DMS 273 (cell line): ENCODE measurements around the gene AGXT.

ENCODE experiments used
- DNase-seq: peaks from one replicate; lab custom pipeline; 2025; ENCODE audit not compliant: unreplicated experiment; lab: John Stamatoyannopoulos, UW

AGXT gene

DNA sequence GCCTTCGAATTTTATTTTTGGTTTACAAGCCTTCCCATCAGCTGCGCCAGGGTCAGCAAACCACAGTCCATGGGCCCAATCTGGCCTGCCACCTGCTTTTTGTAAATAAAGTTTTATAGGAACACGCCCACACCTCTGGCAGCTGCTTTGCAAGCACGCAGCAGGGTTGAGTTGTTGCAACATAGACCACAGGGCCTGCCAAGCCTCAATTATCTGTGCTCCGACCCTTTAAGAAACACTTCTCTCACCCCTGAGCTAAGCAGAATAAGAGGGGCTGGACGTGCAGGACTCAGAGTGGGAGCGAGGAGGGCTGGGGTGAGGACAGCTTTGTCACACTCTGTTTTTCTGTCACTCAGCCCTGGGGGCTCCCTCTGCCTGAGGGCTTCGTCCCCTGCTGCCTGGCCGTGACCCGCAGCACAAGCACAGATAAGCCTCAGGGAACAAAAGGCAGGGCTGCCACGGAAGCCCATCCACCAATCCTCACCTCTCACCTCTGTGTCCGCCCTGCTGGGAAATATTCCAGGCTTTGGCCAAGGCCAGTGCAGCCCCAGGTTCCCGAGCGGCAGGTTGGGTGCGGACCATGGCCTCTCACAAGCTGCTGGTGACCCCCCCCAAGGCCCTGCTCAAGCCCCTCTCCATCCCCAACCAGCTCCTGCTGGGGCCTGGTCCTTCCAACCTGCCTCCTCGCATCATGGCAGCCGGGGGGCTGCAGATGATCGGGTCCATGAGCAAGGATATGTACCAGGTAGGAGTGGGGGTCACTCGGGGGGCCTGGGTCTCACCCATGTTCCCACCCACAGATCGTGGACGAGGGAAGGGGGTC, at the start of gene AGXT:
TSS of gene AGXT (plus strand) at position 539 of the 823 bp plus-strand sequence. CDS start at position 581, 42 bp downstream.
- peak; percentile 69 for DNase-seq

DNA sequence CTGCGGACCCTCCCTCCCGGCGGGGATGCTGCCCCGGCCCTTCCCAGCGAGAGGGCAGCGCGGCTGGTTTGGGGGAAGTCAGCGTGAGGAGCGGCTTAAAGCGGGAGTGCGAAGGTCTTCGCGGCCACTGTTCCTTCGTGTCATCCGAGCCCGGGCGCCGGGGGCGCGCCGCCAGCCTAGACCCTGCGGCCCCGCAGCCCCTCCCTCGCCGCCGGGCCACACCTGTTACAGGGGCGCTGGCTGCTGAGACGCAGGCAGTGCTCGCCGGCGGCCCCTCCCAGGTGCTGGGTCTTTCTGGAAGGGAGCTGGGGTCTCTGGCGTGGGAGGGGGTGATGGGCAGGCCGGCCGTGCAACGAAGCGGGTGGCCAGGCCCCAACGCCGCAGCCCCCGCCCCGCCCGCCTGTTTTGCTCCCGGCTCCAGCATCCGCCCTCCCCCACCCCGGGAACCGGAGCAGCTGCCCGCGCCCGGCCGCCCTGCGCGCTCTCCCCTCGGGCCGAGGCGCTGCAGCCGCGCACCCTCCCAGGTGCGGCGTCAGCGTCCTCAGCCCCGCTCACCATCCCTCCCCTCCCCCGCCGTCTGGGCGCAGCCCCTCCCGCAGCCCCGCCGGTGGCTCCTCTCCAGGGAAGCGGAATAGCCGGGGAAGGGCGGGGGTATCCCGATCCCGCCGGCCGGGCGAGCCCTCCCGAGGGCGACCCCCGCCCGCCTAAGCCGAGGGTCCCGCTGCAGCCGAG, 49.3 kb upstream of the AGXT start:
- DNase-seq: peak; percentile 65

DNA sequence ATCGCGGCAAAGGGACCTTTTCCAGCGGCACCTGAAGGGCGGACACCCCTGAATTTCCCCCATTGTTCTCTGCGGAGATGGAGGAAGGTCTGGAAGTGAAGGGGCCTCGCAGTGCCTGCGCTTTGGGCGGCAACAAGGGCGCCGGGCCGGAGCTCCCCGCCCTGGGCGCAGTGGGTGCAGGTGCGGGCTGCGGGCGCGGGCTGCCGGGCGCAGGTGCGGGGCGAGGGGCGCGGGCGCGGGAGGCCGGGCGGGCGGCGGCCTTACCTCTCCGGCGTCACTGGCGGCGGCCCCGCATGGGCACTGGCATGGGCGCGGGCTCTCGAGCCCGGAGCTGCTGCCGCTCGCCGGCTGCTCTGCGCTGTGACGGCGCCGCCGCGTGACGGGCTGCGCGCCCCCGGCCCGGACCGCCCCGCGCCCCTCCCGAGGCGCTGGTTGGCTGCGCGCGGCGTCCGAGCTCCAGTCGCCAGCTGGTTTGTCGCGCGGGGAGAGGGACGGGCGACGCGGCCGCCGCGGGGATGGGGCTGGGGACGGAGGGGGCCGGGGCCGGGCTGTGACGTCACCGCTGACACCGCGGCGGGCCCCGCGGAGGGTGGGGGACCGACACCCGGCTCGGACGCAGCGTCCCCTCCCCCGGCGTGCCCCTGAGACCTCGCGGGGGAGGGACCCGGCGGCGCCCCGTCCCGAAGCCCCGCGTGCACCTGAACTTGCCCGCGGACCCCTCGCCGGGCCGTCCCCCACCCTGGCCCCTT, 48.6 kb upstream of the AGXT start, which contains the start of gene KIF1A:
TSS of gene KIF1A (minus strand) at position 362 of the 749 bp plus-strand sequence. CDS start 22,467 bp downstream, outside the sequence.
- DNase-seq: peak; percentile 85

GRCh38 chr2:240820607-240821428, 47.8 kb upstream of the AGXT start:
- peak; percentile 72 for DNase-seq

GRCh38 chr2:240821429-240821778, 47.2 kb upstream of the AGXT start:
- DNase-seq: no peak

DNA sequence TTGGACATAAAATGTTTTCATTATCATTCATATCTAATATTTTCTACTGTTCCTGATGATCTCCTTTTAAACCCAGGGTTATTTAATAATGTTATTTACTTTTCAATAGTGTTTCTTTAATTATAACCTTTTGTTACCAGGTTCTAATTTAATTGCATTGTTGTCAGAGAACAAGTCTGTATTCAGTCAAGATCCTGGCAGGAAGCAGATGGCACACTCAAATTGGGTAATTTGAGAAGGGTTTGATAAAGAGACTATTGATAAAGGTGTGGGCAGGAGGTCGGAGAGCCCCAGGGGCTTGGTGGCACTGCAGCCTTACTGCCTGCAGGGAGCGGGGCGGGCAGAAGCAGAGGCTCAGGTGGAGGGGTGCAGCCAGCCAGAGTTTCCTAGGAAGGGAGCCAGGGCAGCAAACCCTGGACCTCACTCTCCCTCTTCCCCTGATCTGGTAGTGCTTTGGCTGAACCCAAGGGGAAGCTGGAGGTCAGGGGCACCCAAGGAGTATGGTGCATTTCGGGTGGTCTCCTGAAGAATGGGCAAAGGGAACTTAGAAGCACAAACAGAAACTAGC, 46.3 kb upstream of the AGXT start:
- no peak for DNase-seq

GRCh38 chr2:240823449-240824336, 44.9 kb upstream of the AGXT start:
- no peak for DNase-seq

DNA sequence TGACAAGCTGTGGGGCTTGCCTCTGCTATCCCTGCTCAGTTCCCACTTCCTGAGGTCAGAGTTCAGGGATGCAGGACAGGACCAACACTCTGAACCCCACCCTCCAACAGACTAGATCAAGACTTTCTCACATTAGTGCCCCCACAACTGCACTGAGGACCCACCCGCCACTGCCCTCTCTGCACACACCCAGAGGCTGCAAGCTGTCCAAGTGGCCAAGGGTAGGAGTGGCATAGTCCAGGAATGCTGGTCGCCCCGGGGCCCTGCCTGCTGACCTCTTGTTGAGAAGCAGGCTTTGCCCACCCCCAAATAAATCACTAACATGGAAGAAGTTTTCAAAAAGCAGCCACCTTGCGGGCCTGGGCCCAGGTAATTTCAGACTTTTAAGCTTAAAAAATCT, 43.1 kb upstream of the AGXT start:
- DNase-seq: no peak

DNA sequence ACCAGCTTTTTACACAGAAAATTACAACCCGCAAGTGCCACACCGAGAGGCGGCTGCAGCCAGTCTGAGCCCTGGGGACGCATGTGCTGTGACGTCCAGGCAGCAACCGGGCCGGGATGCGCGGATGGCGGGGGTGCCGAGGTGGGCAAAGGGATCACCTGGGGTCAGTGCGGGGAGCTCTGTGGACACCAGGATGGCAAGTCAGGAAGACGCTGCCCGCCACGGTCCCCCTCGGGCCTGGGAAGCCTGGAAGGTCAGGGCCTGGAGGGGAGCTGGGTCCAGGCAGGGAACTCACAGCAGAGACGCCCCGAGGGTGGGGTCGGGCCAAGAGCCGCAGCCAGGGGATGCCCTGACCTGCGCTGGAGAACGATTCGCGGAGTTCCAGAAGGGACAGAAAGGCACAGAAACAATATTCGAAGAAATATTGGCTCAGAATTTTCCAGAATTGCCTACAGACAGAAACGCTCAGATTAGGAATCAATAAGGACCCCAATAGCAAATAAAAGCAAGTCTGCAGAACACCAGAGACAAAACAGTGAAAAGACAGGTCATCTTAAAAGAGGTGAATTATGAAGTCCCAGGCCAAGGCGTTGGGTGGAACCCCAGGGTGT, 36.9 kb upstream of the AGXT start:
- no peak for DNase-seq

- peak; percentile 99 for DNase-seq
These were observed 36.4 kb upstream of the AGXT start for GRCh38 chr2:240832205-240832727.

DNA sequence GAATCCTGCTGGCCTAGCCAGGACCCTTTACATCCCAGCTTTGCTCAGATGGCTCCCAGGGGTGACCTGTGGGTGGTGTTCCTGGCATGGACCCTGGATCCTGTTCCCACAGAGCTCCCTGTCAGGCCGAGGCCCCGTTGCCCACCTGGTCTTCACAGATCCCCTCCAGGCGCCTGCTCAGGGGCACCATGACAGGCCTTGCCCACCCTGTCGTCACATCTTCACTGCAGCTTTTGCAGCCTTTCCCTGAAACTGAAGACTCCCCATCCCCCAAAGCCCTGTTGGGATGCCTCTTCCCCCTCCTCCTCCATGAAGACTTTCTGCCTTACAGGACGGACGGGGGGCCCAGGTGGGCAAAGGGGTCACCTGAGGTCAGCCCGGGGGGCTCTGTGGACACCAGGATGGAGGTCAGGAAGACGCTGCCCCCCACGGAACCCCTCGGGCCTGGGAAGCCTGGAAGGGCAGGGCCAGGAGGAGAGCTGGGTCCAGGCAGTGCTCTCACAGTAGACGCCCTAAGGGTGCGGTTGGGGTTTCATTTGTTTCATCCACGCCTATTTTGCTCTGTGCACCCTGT, 35.6 kb upstream of the AGXT start:
- DNase-seq: no peak

GRCh38 chr2:240833724-240834285, 34.8 kb upstream of the AGXT start:
- no peak for DNase-seq

GRCh38 chr2:240834377-240834975, 34.1 kb upstream of the AGXT start:
- no peak for DNase-seq

GRCh38 chr2:240835528-240835927, 33.1 kb upstream of the AGXT start:
- DNase-seq: no peak

- peak; percentile 28 for DNase-seq
These were observed 31.7 kb upstream of the AGXT start for GRCh38 chr2:240836781-240837467.

DNA sequence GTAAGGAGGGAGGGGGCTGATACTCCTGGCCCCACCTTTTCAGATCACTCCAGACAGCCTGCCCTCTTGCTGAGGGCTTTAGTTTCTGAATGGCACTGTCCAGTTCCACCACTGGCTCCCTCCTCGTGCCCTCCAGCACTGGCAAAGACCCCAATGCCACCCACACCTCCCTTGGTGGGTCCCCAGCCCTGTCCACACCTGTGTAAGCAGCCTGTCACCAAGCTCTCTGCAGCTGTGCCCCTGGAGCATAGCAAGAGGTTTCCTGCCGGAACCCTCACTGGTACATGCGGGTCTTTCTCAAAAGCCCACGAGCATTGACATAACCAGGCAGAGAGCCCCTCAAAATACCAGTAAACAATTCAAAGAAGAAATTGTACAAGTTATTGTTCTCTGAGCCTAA, 31.0 kb upstream of the AGXT start:
- no peak for DNase-seq
